Neural cell (in vitro differentiated cells): ENCODE results near the gene SLC17A9. TPM values are rescaled to one million over a fixed set of nuclear protein-coding genes. Genes with fewer than 3 reads are reported as not detected.

Source experiments
- H2AFZ ChIP-seq: fragments of 200-600, 300-800 bp; sonication (generic), shearing (Covaris generic); 2 replicates; pipeline ENCODE4 v1.6.0; 2014; ENCODE audit warnings: low read depth, mild to moderate bottlenecking, antibody characterized with exemption, low read length, moderate library complexity
- H3F3A ChIP-seq: fragments of 200-600 bp; shearing (Covaris generic); 2 replicates; pipeline ENCODE4 v1.6.1; 2016; ENCODE audit warnings: mild to moderate bottlenecking, moderate library complexity, mixed read lengths, antibody characterized with exemption, low read length; ENCODE audit not compliant: insufficient read depth, poor library complexity, severe bottlenecking
- H3K27ac ChIP-seq: fragments of 200-600, 300-800 bp; sonication (generic), shearing (Covaris generic); 2 replicates; pipeline ENCODE4 v1.5.1; 2014; ENCODE audit warnings: mild to moderate bottlenecking, low read length, moderate library complexity
- H3K27me3 ChIP-seq: fragments of 300-800, 200-600 bp; sonication (generic), shearing (Covaris generic); 2 replicates; pipeline ENCODE4 v1.6.0; 2014; ENCODE audit warnings: mild to moderate bottlenecking, low read depth, low read length, moderate library complexity; ENCODE audit not compliant: insufficient read depth
- H3K36me3 ChIP-seq: fragments of 300-800, 200-600 bp; sonication (generic), shearing (Covaris generic); 2 replicates; pipeline ENCODE4 v1.5.1; 2014; ENCODE audit warnings: mild to moderate bottlenecking, antibody characterized with exemption, low read length, moderate library complexity; ENCODE audit not compliant: insufficient read depth
- H3K4me2 ChIP-seq: fragments of 300-800, 200-600 bp; sonication (generic), shearing (Covaris generic); 2 replicates; pipeline ENCODE4 v1.6.0; 2014; ENCODE audit warnings: mild to moderate bottlenecking, low read length
- H3K4me3 ChIP-seq: fragments of 300-800, 200-600 bp; sonication (generic), shearing (Covaris generic); 2 replicates; pipeline ENCODE4 v1.5.1; 2014; ENCODE audit warnings: mild to moderate bottlenecking, low read length, moderate library complexity
- H3K79me2 ChIP-seq: fragments of 200-600 bp; shearing (Covaris generic); replicated peaks from 2 replicates; pipeline ENCODE4 v1.6.0; 2014; ENCODE audit warnings: mild to moderate bottlenecking, low read length, moderate library complexity; ENCODE audit not compliant: insufficient read depth
- H3K9ac ChIP-seq: fragments of 300-800, 200-600 bp; sonication (generic), shearing (Covaris generic); 2 replicates; pipeline ENCODE4 v1.6.1; 2016; ENCODE audit warnings: mild to moderate bottlenecking, low read length, mixed read lengths
- H3K9me2 ChIP-seq: fragments of 200-600 bp; shearing (Covaris generic); 2 replicates; pipeline ENCODE4 v1.6.1; 2016; ENCODE audit warnings: mild to moderate bottlenecking, low read length, mixed read lengths; ENCODE audit not compliant: insufficient read depth
- H3K9me3 ChIP-seq: fragments of 200-600, 300-800 bp; sonication (generic), shearing (Covaris generic); 2 replicates; pipeline ENCODE4 v1.6.1; 2016; ENCODE audit warnings: mild to moderate bottlenecking, mixed run types, low read length, moderate library complexity, mixed read lengths
- H4K20me1 ChIP-seq: fragments of 200-600 bp; shearing (Covaris generic); 2 replicates; pipeline ENCODE4 v1.6.1; 2016; ENCODE audit warnings: mild to moderate bottlenecking, mixed run types; ENCODE audit not compliant: insufficient read depth
- EP300 ChIP-seq: fragments of 450-650 bp; conservative IDR thresholded peaks from 2 replicates; pipeline ENCODE4 v1.6.1; 2014; ENCODE audit warnings: antibody characterized with exemption, mild to moderate bottlenecking, moderate library complexity; ENCODE audit not compliant: poor library complexity, severe bottlenecking
- EZH2 ChIP-seq: fragments of 200-600, 300-800 bp; shearing (Covaris generic), sonication (generic); IDR thresholded peaks from 2 replicates; pipeline ENCODE4 v1.6.1; 2014; ENCODE audit warnings: antibody characterized with exemption, low read length, borderline replicate concordance, mild to moderate bottlenecking; ENCODE audit not compliant: insufficient read depth, poor library complexity, severe bottlenecking
- MXI1 ChIP-seq: fragments of 450-650 bp; conservative IDR thresholded peaks from 2 replicates; pipeline ENCODE4 v1.6.1; 2014; ENCODE audit warnings: antibody characterized with exemption, mild to moderate bottlenecking; ENCODE audit not compliant: poor library complexity, severe bottlenecking
- POLR2AphosphoS5 ChIP-seq: IDR thresholded peaks from 2 replicates; pipeline ENCODE4 v1.6.1; 2012
- RAD21 ChIP-seq: fragments of 450-650 bp; conservative IDR thresholded peaks from 2 replicates; pipeline ENCODE4 v1.6.1; 2014; ENCODE audit warnings: antibody characterized with exemption, mild to moderate bottlenecking, moderate library complexity
- SMC3 ChIP-seq: fragments of 450-650 bp; conservative IDR thresholded peaks from 2 replicates; pipeline ENCODE4 v1.6.1; 2014; ENCODE audit warnings: antibody characterized with exemption, mild to moderate bottlenecking, moderate library complexity; ENCODE audit not compliant: poor library complexity
- TAF1 ChIP-seq: IDR thresholded peaks from 2 replicates; pipeline ENCODE4 v1.6.1; 2012; ENCODE audit warnings: low read depth
- polyA plus RNA-seq: library from polyadenylated mRNA; depleted of rRNA; stranded (reverse); fragments of >200 nt; gene quantifications from 2 replicates; pipeline ENCODE4 v1.2.3, GENCODE V29; 2014
- TF ChIP-seq, protein P1 (sequence below): IDR thresholded peaks from 2 replicates; pipeline ENCODE4 v1.6.1; 2012; ENCODE audit warnings: borderline replicate concordance
- TF ChIP-seq, protein P2 (sequence below): fragments of 450-650 bp; IDR thresholded peaks from 2 replicates; pipeline ENCODE4 v1.5.1; 2014; ENCODE audit warnings: antibody characterized with exemption, mild to moderate bottlenecking, moderate library complexity; ENCODE audit not compliant: poor library complexity, severe bottlenecking

SLC17A9 gene
- polyA plus RNA-seq, 1 donor from 2014 or later, result not detected

GRCh38 chr20:63017076-63017825 lies 64.7 kb downstream of the SLC17A9 start:
- no peak overlapping the region for H3K4me3 ChIP-seq
- no peak overlapping the region for H3K27ac ChIP-seq
- H4K20me1 ChIP-seq, result no peaks in the 10 kb centered on the region
- H3K4me2 ChIP-seq, result no peak overlapping the region
- peaks cover 3% of the 10 kb centered on the region for H3K9me3 ChIP-seq
- TF ChIP-seq, protein P1, sequence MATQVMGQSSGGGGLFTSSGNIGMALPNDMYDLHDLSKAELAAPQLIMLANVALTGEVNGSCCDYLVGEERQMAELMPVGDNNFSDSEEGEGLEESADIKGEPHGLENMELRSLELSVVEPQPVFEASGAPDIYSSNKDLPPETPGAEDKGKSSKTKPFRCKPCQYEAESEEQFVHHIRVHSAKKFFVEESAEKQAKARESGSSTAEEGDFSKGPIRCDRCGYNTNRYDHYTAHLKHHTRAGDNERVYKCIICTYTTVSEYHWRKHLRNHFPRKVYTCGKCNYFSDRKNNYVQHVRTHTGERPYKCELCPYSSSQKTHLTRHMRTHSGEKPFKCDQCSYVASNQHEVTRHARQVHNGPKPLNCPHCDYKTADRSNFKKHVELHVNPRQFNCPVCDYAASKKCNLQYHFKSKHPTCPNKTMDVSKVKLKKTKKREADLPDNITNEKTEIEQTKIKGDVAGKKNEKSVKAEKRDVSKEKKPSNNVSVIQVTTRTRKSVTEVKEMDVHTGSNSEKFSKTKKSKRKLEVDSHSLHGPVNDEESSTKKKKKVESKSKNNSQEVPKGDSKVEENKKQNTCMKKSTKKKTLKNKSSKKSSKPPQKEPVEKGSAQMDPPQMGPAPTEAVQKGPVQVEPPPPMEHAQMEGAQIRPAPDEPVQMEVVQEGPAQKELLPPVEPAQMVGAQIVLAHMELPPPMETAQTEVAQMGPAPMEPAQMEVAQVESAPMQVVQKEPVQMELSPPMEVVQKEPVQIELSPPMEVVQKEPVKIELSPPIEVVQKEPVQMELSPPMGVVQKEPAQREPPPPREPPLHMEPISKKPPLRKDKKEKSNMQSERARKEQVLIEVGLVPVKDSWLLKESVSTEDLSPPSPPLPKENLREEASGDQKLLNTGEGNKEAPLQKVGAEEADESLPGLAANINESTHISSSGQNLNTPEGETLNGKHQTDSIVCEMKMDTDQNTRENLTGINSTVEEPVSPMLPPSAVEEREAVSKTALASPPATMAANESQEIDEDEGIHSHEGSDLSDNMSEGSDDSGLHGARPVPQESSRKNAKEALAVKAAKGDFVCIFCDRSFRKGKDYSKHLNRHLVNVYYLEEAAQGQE, result no peak
- TF ChIP-seq SMC3 (no peak), EZH2 (no peak), TAF1 (no peak), POLR2AphosphoS5 (no peak), EP300 (no peak), RAD21 (no peak), MXI1 (no peak)
- TF ChIP-seq, protein P2, sequence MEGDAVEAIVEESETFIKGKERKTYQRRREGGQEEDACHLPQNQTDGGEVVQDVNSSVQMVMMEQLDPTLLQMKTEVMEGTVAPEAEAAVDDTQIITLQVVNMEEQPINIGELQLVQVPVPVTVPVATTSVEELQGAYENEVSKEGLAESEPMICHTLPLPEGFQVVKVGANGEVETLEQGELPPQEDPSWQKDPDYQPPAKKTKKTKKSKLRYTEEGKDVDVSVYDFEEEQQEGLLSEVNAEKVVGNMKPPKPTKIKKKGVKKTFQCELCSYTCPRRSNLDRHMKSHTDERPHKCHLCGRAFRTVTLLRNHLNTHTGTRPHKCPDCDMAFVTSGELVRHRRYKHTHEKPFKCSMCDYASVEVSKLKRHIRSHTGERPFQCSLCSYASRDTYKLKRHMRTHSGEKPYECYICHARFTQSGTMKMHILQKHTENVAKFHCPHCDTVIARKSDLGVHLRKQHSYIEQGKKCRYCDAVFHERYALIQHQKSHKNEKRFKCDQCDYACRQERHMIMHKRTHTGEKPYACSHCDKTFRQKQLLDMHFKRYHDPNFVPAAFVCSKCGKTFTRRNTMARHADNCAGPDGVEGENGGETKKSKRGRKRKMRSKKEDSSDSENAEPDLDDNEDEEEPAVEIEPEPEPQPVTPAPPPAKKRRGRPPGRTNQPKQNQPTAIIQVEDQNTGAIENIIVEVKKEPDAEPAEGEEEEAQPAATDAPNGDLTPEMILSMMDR, result no peak
- H3K9ac ChIP-seq, result no peak overlapping the region
- no peaks in the 10 kb centered on the region for H3K79me2 ChIP-seq
- no peak overlapping the region for H2AFZ ChIP-seq
- H3K9me2 ChIP-seq, result no peaks in the 10 kb centered on the region
- no peaks in the 10 kb centered on the region for H3K36me3 ChIP-seq
- no peaks in the 10 kb centered on the region for H3K27me3 ChIP-seq
- no peaks in the 10 kb centered on the region for H3F3A ChIP-seq

DNA sequence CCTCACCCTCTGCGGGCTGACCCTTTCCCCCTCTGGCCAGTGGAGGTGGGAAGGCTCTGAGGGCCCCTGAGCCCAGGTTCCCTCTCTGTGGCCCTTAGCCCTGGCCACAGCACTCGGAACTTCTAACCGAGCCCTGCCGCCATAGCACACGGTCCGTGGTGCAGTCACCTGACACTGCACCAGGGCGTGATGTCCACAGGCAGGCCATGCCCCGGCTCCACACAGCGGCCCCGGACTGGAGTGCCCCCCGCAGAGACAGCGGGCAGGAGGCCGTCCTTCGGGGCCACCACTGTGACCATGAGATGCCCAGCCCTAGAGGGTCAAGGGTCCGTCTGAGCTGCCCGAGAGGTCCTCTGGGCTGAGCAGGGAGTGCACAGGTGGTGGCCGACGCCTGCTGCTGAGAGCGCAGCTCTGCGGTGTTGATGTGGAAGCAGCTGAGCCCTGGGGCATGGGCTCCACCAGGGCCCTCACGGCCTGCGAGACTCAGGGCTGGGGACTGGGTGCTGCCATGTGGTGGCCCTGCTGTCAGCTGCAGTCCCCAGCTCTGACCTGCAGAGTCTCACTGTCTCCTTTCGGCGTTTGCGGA lies 65.4 kb downstream of the SLC17A9 start:
- no peak for TF ChIP-seq SMC3
- no peak for TF ChIP-seq MXI1
- TF ChIP-seq, protein P1, result no peak
- no peak overlapping the region for H3K4me2 ChIP-seq
- H3K36me3 ChIP-seq, result no peaks in the 10 kb centered on the region
- no peaks in the 10 kb centered on the region for H3F3A ChIP-seq
- H2AFZ ChIP-seq, result no peak overlapping the region
- no peaks in the 10 kb centered on the region for H3K9me2 ChIP-seq
- H3K9me3 ChIP-seq, result peaks cover 3% of the 10 kb centered on the region
- H4K20me1 ChIP-seq, result no peaks in the 10 kb centered on the region
- H3K79me2 ChIP-seq, result no peaks in the 10 kb centered on the region
- no peak overlapping the region for H3K4me3 ChIP-seq
- no peak overlapping the region for H3K9ac ChIP-seq
- no peak overlapping the region for H3K27ac ChIP-seq
- H3K27me3 ChIP-seq, result no peaks in the 10 kb centered on the region
